H1 (cell line): Measurements from ENCODE around the gene BIRC7. TPM values are rescaled to one million over a fixed set of nuclear protein-coding genes. Genes with fewer than 3 reads are reported as not detected.

Experiments used
- CTCF ChIA-PET: fragments of 300-600 bp; sonication (Branson Sonifier 250); formaldehyde crosslinking; loops from one replicate; lab custom pipeline; 2021; ENCODE audit not compliant: partially characterized antibody; lab: Charles Lee
- POLR2A ChIA-PET: fragments of 300-600 bp; sonication (Branson Sonifier 250); formaldehyde crosslinking; loops from one replicate; lab custom pipeline; 2021; ENCODE audit warnings: inconsistent platforms; ENCODE audit not compliant: partially characterized antibody; lab: Charles Lee
- DNase-seq, 2 experiments: peaks; one replicate each; pipeline versions ENCODE4 v3.0.0 to v3.0.0-alpha.2; 2010 to 2022; ENCODE audit warnings: low spot score in 2 of 2, low read depth in 1 of 2, mixed read lengths in 1 of 2
- FAIRE-seq: peaks from 2 replicates; lab custom pipeline; 2011; peaks lifted over from hg19 to GRCh38; lab: Jason Lieb, UNC
- H2AFZ ChIP-seq: 2 replicates; pipeline ENCODE4 v1.8.1; 2012; ENCODE audit warnings: low read length, inconsistent platforms
- H2AK5ac ChIP-seq: 2 replicates; pipeline ENCODE4 v1.6.1; 2013; ENCODE audit warnings: low read depth, low read length
- H2BK120ac ChIP-seq: replicated peaks from 2 replicates; pipeline ENCODE3; 2013; ENCODE audit warnings: low read depth, low read length, inconsistent platforms
- H2BK12ac ChIP-seq: 2 replicates; pipeline ENCODE4 v1.6.1; 2013; ENCODE audit warnings: low read depth, low read length
- H2BK15ac ChIP-seq: 2 replicates; pipeline ENCODE4 v1.6.1; 2013; ENCODE audit warnings: low read length
- H2BK20ac ChIP-seq: 2 replicates; pipeline ENCODE4 v1.6.1; 2013; ENCODE audit warnings: low read length
- H2BK5ac ChIP-seq: 2 replicates; pipeline ENCODE4 v1.6.1; 2013; ENCODE audit warnings: low read depth, low read length
- H3K14ac ChIP-seq: 2 replicates; pipeline ENCODE4 v1.6.1; 2013; ENCODE audit warnings: inconsistent platforms; ENCODE audit not compliant: insufficient read length
- H3K18ac ChIP-seq: 2 replicates; pipeline ENCODE4 v1.6.1; 2013; ENCODE audit warnings: low read length; ENCODE audit errors: extremely low read depth
- H3K23ac ChIP-seq: 2 replicates; pipeline ENCODE4 v1.6.1; 2013; ENCODE audit warnings: inconsistent platforms; ENCODE audit not compliant: insufficient read length
- H3K23me2 ChIP-seq: 2 replicates; pipeline ENCODE4 v1.6.1; 2013; ENCODE audit warnings: low read depth, low read length
- H3K27ac ChIP-seq: 2 replicates; pipeline ENCODE4 v1.6.1; 2011; ENCODE audit warnings: low read depth, low read length, inconsistent platforms
- H3K27me3 ChIP-seq, 4 experiments: replicated peaks in 1 of 4; 1 replicate in 1 of 4; 2 replicates in 3 of 4; pipeline versions ENCODE4 v1.6.1 to v1.8.1; 2011 to 2013; ENCODE audit warnings: low read length in 3 of 4, mild to moderate bottlenecking in 3 of 4, inconsistent platforms in 2 of 4, mixed read lengths in 2 of 4, moderate library complexity in 1 of 4; ENCODE audit not compliant: control insufficient read depth in 3 of 4, insufficient read depth in 3 of 4; ENCODE audit errors: extremely low read depth in 1 of 4
- H3K36me3 ChIP-seq, 4 experiments: 2 replicates each; pipeline versions ENCODE4 v1.6.1 to v1.8.1; 2011 to 2013; ENCODE audit warnings: mild to moderate bottlenecking in 4 of 4, low read length in 3 of 4, moderate library complexity in 2 of 4, control low read depth in 1 of 4, inconsistent platforms in 1 of 4; ENCODE audit not compliant: insufficient read depth in 4 of 4, control insufficient read depth in 2 of 4
- H3K4ac ChIP-seq: replicated peaks from 2 replicates; pipeline ENCODE3; 2013; ENCODE audit warnings: low read length, low read depth, mixed read lengths, inconsistent platforms; ENCODE audit not compliant: insufficient read length
- H3K4me1 ChIP-seq, 4 experiments: replicated peaks in 1 of 4; 1 replicate in 1 of 4; 2 replicates in 3 of 4; pipeline versions ENCODE4 v1.6.1 to v1.8.1; 2011 to 2013; ENCODE audit warnings: low read length in 3 of 4, inconsistent platforms in 2 of 4, mixed read lengths in 1 of 4; ENCODE audit not compliant: insufficient read depth in 4 of 4, control insufficient read depth in 3 of 4
- H3K4me2 ChIP-seq, 2 experiments: 2 replicates each; pipeline versions ENCODE4 v1.6.1 to v1.8.1; 2011 to 2013; ENCODE audit warnings: low read depth in 2 of 2, low read length in 2 of 2, control low read depth in 1 of 2, inconsistent platforms in 1 of 2, mild to moderate bottlenecking in 1 of 2; ENCODE audit not compliant: insufficient read depth in 1 of 2
- H3K4me3 ChIP-seq, 4 experiments: fragments of 200-600, 300-600 bp in 1 of 4; sonication (generic), shearing (Covaris generic), sonication (Bioruptor Twin) in 1 of 4; 2 replicates each; pipeline versions ENCODE4 v1.5.1 to v1.8.1; 2011 to 2016; ENCODE audit warnings: low read length in 4 of 4, low read depth in 3 of 4, control low read depth in 2 of 4, inconsistent platforms in 2 of 4, mild to moderate bottlenecking in 2 of 4, mixed read lengths in 1 of 4, moderate library complexity in 1 of 4; ENCODE audit not compliant: insufficient read depth in 2 of 4; ENCODE audit errors: extremely low read depth in 1 of 4
- H3K56ac ChIP-seq: replicated peaks from 2 replicates; pipeline ENCODE3; 2013; ENCODE audit warnings: low read depth, mild to moderate bottlenecking, mixed read lengths, low read length, inconsistent platforms; ENCODE audit not compliant: insufficient read length
- H3K79me1 ChIP-seq: 2 replicates; pipeline ENCODE4 v1.6.1; 2013; ENCODE audit warnings: low read depth, low read length, control low read depth
- H3K79me2 ChIP-seq, 2 experiments: 2 replicates each; pipeline versions ENCODE4 v1.6.1 to v1.8.1; 2012 to 2013; ENCODE audit warnings: low read length in 2 of 2, mild to moderate bottlenecking in 2 of 2, inconsistent platforms in 1 of 2; ENCODE audit not compliant: insufficient read depth in 2 of 2, control insufficient read depth in 1 of 2
- H3K9ac ChIP-seq, 4 experiments: replicated peaks in 1 of 4; 1 replicate in 1 of 4; 2 replicates in 3 of 4; pipeline versions ENCODE4 v1.6.1 to v1.8.1; 2011 to 2013; ENCODE audit warnings: low read depth in 3 of 4, low read length in 3 of 4, control low read depth in 2 of 4, mild to moderate bottlenecking in 2 of 4, moderate library complexity in 2 of 4, inconsistent platforms in 1 of 4; ENCODE audit errors: extremely low read depth in 1 of 4
- H3K9me3 ChIP-seq, 2 experiments: 2 replicates each; pipeline versions ENCODE4 v1.6.1 to v1.8.1; 2012 to 2013; ENCODE audit warnings: mild to moderate bottlenecking in 2 of 2, moderate library complexity in 2 of 2, control low read depth in 1 of 2, inconsistent platforms in 1 of 2, low read depth in 1 of 2, low read length in 1 of 2, mixed read lengths in 1 of 2; ENCODE audit not compliant: insufficient read depth in 2 of 2
- H4K20me1 ChIP-seq, 2 experiments: replicated peaks in 1 of 2; 2 replicates each; pipeline versions ENCODE3 to v1.8.1; 2011 to 2013; ENCODE audit warnings: inconsistent platforms in 2 of 2, low read length in 2 of 2, mild to moderate bottlenecking in 1 of 2; ENCODE audit not compliant: insufficient read depth in 2 of 2, control insufficient read depth in 1 of 2
- H4K5ac ChIP-seq: 2 replicates; pipeline ENCODE4 v1.6.1; 2013; ENCODE audit warnings: low read length, low read depth, mixed read lengths, inconsistent platforms; ENCODE audit not compliant: insufficient read length
- H4K8ac ChIP-seq: 2 replicates; pipeline ENCODE4 v1.8.0; 2013; ENCODE audit warnings: mild to moderate bottlenecking, moderate library complexity, low read length, inconsistent platforms; ENCODE audit not compliant: insufficient read depth; ENCODE audit errors: extremely low read depth
- H4K91ac ChIP-seq: replicated peaks from 2 replicates; pipeline ENCODE3; 2013; ENCODE audit warnings: low read length, mixed read lengths, inconsistent platforms; ENCODE audit not compliant: insufficient read length
- CREB1 ChIP-seq: IDR thresholded peaks from 2 replicates; pipeline ENCODE4 v1.6.1; 2012; ENCODE audit warnings: inconsistent platforms
- CTBP2 ChIP-seq: IDR thresholded peaks from 2 replicates; pipeline ENCODE4 v1.7.0; 2011; ENCODE audit warnings: borderline replicate concordance, mild to moderate bottlenecking, moderate library complexity, mixed read lengths, low read length; ENCODE audit not compliant: insufficient read depth, insufficient read length
- EP300 ChIP-seq, 2 experiments: IDR thresholded peaks; 1 replicate in 1 of 2; 2 replicates in 1 of 2; pipeline ENCODE4 v1.6.1; 2011 to 2012; ENCODE audit warnings: low read depth in 2 of 2, low read length in 2 of 2, mild to moderate bottlenecking in 2 of 2, borderline replicate concordance in 1 of 2, inconsistent platforms in 1 of 2, moderate library complexity in 1 of 2
- EZH2 ChIP-seq: fragments of 200-600 bp; sonication (generic); IDR thresholded peaks from 2 replicates; pipeline ENCODE4 v1.7.1; 2012; ENCODE audit warnings: low read depth, mild to moderate bottlenecking, moderate library complexity, low read length, inconsistent platforms; ENCODE audit not compliant: severe bottlenecking
- FOSL1 ChIP-seq: IDR thresholded peaks from 2 replicates; pipeline ENCODE4 v1.6.1; 2011; ENCODE audit warnings: mild to moderate bottlenecking, low read depth, low read length, moderate library complexity; ENCODE audit not compliant: insufficient read depth
- JUND ChIP-seq: IDR thresholded peaks from 2 replicates; pipeline ENCODE4 v1.6.1; 2011; ENCODE audit warnings: mild to moderate bottlenecking, improper control_type of control experiment, low read length
- KDM1A ChIP-seq: fragments of 200-600, 300-600 bp; sonication (generic); IDR thresholded peaks from 2 replicates; pipeline ENCODE4 v1.7.1; 2016; ENCODE audit warnings: mild to moderate bottlenecking, low read length, borderline replicate concordance
- PHF8 ChIP-seq: fragments of 200-600 bp; sonication (generic); conservative IDR thresholded peaks from 2 replicates; pipeline ENCODE4 v1.7.1; 2012; ENCODE audit warnings: low read depth, mild to moderate bottlenecking, inconsistent platforms, low read length, moderate library complexity
- POU5F1 ChIP-seq: IDR thresholded peaks from 2 replicates; pipeline ENCODE4 v1.6.1; 2011; ENCODE audit warnings: low read depth, mild to moderate bottlenecking, low read length, moderate library complexity
- SIRT6 ChIP-seq: IDR thresholded peaks from one replicate; pipeline ENCODE4 v1.7.1; 2012; ENCODE audit warnings: low read length, inconsistent platforms
- SUZ12 ChIP-seq: fragments of 200-600 bp; sonication (generic); IDR thresholded peaks from 2 replicates; pipeline ENCODE4 v1.6.1; 2012; ENCODE audit warnings: mild to moderate bottlenecking, inconsistent platforms, low read length, moderate library complexity, mixed read lengths
- WGBS, 2 experiments: shearing (Covaris generic) in 1 of 2; methylation state at CpG; one replicate each; pipeline versions ENCODE4 v1.1.6 to v1.1.7; 2013 to 2015; ENCODE audit warnings: low lambda C conversion rate in 2 of 2, mixed read lengths in 2 of 2, inconsistent platforms in 1 of 2, low coverage in 1 of 2, missing lambda C conversion rate in 1 of 2; ENCODE audit not compliant: insufficient replicate concordance in 2 of 2, insufficient coverage in 1 of 2, insufficient read length in 1 of 2; ENCODE audit errors: extremely low coverage in 1 of 2, missing lambda C conversion rate in 1 of 2; 5-methylcytosine and 5-hydroxymethylcytosine counted together
- polyA plus RNA-seq, 7 experiments: library from polyadenylated mRNA; depleted of rRNA in 3 of 7; stranded (reverse) in 5 of 7; unstranded in 2 of 7; fragments of >200 nt in 5 of 7; fragments of 200-250 nt in 2 of 7; gene quantifications; 1 replicate in 5 of 7; 2 replicates in 1 of 7; 4 replicates in 1 of 7; pipeline versions ENCODE4 v1.2.1 to v1.2.3, GENCODE V29; 2011 to 2013; ENCODE audit warnings: missing spikeins in 2 of 7, mixed read lengths in 2 of 7
- total RNA-seq: library from RNA; stranded (reverse); fragmentation: NEBNext Ultra II Directional; extraction: Animal tissue kit (Norgen Biotek cat#: 25700); gene quantifications from 2 replicates; pipeline ENCODE4 v1.2.1, GENCODE V29; 2021
- TF ChIP-seq, protein P1 (sequence below): IDR thresholded peaks from 2 replicates; pipeline ENCODE4 v1.6.1; 2012; ENCODE audit warnings: low read length, inconsistent platforms

The BIRC7 gene
- total and polyA plus RNA-seq, 2 of the 8 experiments (the other 6 are each of a cell fraction or from before 2014, with no cell fraction given): 0.11 to 0.41 TPM

DNA sequence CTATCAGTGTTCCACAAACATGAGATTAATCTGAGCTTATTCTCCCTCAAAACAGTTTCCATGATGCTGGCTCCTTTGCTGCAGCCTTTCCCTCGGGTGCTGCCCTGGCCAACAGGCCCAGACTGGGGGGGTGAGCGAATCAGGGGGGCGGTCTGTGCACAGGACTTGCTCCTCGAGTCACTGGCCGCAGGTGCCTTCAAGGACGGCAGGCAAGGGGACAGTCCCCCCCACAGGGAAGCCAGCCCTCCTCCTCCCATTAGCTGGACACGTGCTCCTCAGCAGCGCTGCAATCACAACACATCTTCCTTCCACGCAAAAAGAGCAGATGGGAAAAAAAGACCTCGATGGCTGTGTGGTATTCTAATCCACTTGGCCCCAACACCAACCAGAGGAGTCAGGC is 29.8 kb upstream of the BIRC7 start:
- Histone ChIP-seq H3K18ac (no peak overlapping the region), H4K20me1 (peaks cover 40 to 68% of the 10 kb centered on the region in 2 experiments), H2BK15ac (no peak overlapping the region), H3K9me3 (no peaks in the 10 kb centered on the region), H3K4me3 (no peak overlapping the region), H3K79me2 (peaks cover 22 to 95% of the 10 kb centered on the region in 2 experiments), H3K23me2 (no peaks in the 10 kb centered on the region), H3K4me1 (no peaks in the 10 kb centered on the region), H3K27me3 (no peaks in the 10 kb centered on the region), H4K8ac (no peak overlapping the region), H3K4me2 (no peak overlapping the region), H2BK20ac (no peak overlapping the region), H3K23ac (no peak overlapping the region), H3K9ac (no peak overlapping the region), H2BK12ac (no peak overlapping the region), H3K27ac (no peak overlapping the region), H2AK5ac (no peak overlapping the region), H3K56ac (no peak overlapping the region), H3K4ac (no peak overlapping the region), H4K91ac (no peak overlapping the region), H3K79me1 (peaks cover 16% of the 10 kb centered on the region), H4K5ac (no peak overlapping the region), H2BK120ac (no peak overlapping the region), H2BK5ac (no peak overlapping the region), H3K36me3 (peaks cover 28 to 60% (median 46%) of the 10 kb centered on the region in 4 experiments), H2AFZ (no peak overlapping the region), H3K14ac (no peak overlapping the region)
- no peak for FAIRE-seq
- ChIA-PET POLR2A (interaction anchor here (1.0 to 1.8 kb wide), 3 partner anchors 9 to 25 kb away, joined by 3 to 10 read pairs (median 4); no protein-coding TSS in a partner anchor), CTCF (interaction anchor here (0.6 to 2.8 kb wide), 11 partner anchors 8 to 425 kb away, joined by 3 to 17 read pairs (median 3); partner anchors contain the start of gene YTHDF1)
- WGBS, 2 experiments: 86% methylated on average over 10 of the region's 10 CpGs; no CpG with 5 or more reads in 1 of the 2 experiments
- DNase-seq: no peak
- TF ChIP-seq EZH2 (no peak), SIRT6 (no peak), CREB1 (no peak), PHF8 (no peak), FOSL1 (no peak), CTBP2 (no peak), POU5F1 (no peak), KDM1A (no peak), SUZ12 (no peak), JUND (no peak), EP300 (IDR thresholded peaks at IDR 0.05; ENCODE audit: borderline replicate concordance in 1 of 2, low read depth in 2 of 2, low read length in 2 of 2) (no peak)
- TF ChIP-seq, protein P1, sequence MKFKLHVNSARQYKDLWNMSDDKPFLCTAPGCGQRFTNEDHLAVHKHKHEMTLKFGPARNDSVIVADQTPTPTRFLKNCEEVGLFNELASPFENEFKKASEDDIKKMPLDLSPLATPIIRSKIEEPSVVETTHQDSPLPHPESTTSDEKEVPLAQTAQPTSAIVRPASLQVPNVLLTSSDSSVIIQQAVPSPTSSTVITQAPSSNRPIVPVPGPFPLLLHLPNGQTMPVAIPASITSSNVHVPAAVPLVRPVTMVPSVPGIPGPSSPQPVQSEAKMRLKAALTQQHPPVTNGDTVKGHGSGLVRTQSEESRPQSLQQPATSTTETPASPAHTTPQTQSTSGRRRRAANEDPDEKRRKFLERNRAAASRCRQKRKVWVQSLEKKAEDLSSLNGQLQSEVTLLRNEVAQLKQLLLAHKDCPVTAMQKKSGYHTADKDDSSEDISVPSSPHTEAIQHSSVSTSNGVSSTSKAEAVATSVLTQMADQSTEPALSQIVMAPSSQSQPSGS: no peak
